GM19468 (cell line): Measurements from ENCODE around the gene TXLNA.
"Not testable (repeated sequence)": the region's sequence is repeated elsewhere in the genome, so short reads cannot be mapped to it uniquely, and the experiment has no call there.

Experiments
- ATAC-seq: cut with Tn5 transposase; IDR thresholded peaks from one replicate; pipeline ENCODE4 v1.9.1; 2021; ENCODE audit warnings: mild to moderate bottlenecking, moderate library complexity, moderate number of reproducible peaks; ENCODE audit not compliant: unreplicated experiment; ENCODE audit errors: extremely low read depth

The TXLNA gene

GRCh38 chr1:32179443-32180185 is at the start of gene TXLNA:
Gene TXLNA, plus strand, starts transcription at chr1:32179675. Its CDS starts 671 bp downstream, at chr1:32180346.
- ATAC-seq = peak; percentile 52

GRCh38 chr1:32133950-32134280 is 45.6 kb upstream of the TXLNA start:
- ATAC-seq = not testable (repeated sequence)

- ATAC-seq = no peak
These were observed 42.4 kb upstream of the TXLNA start for GRCh38 chr1:32137111-32137510.

GRCh38 chr1:32138965-32139364 is 40.5 kb upstream of the TXLNA start:
- no peak for ATAC-seq

DNA sequence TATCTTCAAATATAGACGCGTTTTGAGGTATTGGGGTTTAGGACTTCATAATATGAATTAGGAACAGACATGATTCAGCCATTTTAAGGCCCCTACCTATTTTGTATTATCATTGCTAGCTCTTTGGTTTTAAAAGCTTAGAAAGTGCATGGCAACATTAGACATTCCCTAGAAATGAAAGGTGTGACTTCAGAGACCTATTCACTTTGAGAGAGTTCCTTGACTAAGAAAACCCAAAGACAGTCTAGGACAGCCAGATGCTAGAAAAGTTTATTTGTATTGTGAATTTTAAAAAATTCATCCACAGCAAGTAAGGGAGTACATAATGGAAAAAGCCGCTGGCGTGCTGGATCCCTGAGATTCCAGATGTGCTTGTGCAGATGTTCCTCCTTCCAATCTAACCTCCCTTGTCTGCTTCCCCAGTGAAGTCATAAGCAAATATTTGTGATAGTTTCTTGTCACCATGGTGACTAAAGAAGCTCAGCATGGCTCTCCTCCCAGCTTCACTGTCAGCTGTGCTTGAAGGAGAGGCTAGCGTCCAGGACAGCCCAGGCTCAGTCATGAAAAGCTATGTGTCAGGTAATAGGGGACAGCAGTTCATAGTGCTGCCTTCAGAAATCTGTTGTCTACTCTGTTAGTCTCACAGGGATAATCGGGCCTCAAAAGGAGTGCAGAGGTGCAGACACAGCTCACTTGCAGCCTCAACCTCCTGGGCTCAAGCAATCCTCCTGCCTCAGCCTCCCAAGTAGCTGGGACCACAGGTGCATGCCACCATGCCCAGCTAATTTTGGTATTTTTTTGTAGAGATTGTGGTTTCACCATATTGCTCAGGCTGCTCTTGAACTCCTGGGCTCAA is 36.8 kb upstream of the TXLNA start:
- ATAC-seq = no peak

DNA sequence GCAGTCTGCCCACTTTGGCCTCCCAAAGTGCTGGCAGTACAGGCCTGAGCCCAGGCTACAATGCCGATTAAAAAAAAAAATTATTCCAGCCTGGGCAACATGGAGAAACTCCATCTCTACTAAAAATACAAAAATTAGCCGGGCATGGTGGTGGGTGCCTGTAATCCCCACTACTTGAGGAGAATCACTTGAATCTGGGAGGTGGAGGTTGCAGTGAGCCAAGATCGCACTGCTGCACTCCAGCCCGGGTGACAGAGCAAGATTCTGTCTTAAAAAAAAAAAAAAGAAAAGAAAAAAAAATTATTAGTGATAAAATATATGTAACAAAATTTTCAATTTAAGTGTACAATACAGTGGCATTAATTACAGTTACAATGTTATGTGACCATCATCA is 36.2 kb upstream of the TXLNA start:
- ATAC-seq = not testable (repeated sequence)

DNA sequence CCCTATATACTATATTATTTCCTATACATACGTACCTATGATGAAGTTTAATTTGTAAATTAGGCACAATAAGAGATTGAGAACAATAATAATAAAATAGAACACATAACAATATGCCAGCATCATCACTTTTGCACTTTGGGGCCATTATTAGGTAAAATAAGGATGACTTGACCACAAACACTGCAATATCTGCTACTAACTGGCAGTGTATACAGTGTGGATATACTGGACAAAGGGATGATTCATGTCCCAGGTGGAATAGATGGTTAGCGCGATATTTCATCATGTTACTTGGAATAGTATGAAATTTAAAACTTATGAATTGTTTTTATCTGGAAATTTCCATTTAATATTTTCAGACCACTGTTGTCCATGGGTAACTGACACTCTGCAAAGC is 35.4 kb upstream of the TXLNA start:
- ATAC-seq = no peak

GRCh38 chr1:32147799-32148198 is 31.7 kb upstream of the TXLNA start:
- not testable (repeated sequence) for ATAC-seq

DNA sequence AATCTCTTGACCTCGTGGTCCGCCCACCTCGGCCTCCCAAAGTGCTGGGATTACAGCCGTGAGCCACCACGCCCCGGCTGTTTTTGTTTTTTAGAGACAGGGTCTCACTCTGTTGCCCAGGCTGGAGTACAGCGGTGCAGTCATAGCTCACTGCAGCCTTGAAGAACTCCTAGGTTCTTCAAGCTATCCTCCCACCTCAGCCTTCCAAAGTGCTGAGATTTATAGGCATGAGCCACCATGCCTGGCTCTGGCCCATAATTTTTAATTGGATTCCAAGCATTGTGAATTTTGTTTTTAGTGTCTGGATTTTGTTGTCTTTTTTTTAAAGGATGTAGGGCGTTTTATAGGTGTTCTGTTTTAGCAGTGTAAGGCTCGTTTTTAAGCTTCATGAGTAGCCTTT is 28.6 kb upstream of the TXLNA start:
- no peak for ATAC-seq

- ATAC-seq = no peak
These were observed 28.1 kb upstream of the TXLNA start for GRCh38 chr1:32151319-32151787.

- no peak for ATAC-seq
These were observed 20.3 kb upstream of the TXLNA start for GRCh38 chr1:32159189-32159588.

DNA sequence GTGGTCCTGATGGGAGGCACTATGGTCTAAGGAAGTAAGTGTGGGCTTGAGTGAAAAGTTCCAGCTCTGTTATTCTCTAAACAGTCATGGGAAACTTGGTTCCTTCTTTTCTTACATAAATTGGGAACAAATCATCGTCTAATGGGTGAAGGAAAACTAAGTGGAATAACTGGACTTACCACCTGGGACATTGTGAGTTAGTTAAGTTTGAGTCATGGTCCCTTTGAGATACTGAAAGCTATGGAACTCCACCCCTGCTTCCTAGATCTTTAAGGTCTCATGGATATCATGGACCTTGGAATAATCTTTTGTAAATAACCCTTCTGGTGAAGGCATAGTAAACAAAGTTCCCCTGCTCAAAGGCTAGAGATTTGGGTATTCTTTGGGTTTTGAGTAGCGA is 16.1 kb upstream of the TXLNA start:
- no peak for ATAC-seq

DNA sequence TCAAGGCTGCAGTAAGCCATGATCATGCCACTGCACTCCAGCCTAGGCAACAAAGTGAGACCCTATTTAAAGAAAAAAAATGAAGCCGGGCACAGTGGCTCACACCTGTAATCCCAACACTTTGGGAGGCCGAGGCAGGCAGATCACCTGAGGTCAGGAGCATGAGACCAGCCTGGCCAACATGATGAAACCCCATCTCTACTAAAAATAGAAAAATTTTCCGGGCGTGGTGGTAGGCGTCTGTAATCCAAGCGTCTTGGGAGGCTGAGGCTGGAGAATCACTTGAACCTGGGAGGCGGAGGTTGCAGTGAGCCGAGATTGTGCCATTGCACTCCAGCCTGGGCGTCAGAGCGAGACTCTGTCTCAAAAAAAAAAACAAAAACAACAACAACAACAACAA is 13.8 kb upstream of the TXLNA start:
- not testable (repeated sequence) for ATAC-seq

GRCh38 chr1:32170991-32171390 is 8.5 kb upstream of the TXLNA start:
- no peak for ATAC-seq

DNA sequence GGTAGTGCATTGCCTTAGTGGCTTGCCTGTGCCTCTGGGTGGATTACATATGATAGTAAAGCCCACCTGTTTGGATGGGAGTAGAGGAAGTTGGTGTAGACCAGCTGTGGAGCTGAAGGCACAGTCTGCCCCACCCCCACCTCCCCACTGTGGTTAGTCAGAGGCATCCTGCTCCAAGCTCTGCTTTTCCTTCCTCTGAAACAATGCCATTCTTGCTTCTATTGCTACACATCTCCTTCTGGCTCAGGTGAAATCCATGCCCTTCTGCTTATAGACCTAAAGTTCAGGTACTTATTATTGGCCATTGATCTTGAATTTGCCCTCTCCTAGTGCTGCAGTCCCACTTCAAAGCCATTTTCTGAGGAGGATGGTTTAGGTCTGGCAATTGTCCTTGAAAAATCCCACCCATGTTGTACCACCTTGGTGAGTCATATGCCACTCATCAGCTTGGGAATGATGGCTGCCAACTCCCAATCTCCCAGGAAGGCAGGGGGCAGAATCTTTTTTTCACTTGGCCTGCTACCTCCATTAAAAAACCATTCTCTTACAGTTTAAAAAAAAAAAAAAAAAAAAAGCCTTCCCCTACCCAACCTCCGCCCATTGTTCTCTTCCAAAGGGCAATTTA is 6.7 kb upstream of the TXLNA start:
- ATAC-seq = no peak

GRCh38 chr1:32178380-32179192 is 889 bp upstream of the TXLNA start:
- no peak for ATAC-seq

- ATAC-seq = no peak
These were observed 357 bp upstream of the TXLNA start for GRCh38 chr1:32179193-32179442.

GRCh38 chr1:32180186-32181060 is 948 bp downstream of the TXLNA start:
- ATAC-seq = no peak

GRCh38 chr1:32181065-32181464 is 1.6 kb downstream of the TXLNA start:
- no peak for ATAC-seq

DNA sequence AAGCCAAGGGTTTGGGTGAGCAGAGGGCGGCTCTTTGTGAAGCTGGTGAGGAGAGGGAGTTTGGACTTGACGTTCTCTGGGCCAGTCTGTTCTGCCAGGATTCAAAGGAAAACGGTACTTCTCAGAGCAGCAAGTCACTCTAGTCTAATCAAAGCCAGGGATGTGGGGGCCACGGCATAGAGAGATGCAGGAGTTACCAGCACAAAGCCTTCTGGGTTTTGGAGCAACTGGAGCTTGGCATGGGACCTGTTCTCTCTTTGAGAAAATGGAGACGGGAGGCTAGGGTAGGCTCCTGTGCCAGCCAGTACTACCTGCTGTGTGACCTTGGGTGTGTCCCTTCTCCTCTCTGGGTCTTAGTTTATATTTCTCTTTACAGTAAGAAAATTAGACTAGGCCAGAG is 2.1 kb downstream of the TXLNA start:
- no peak for ATAC-seq
